ENCODE measurements around the gene FBN1.

The FBN1 gene

GRCh38 chr15:48498828-48499227, 146.7 kb downstream of the FBN1 start:
- Histone ChIP-seq H3K27me3 (ENCODE audit: control insufficient read depth in 1 of 2, insufficient read depth in 2 of 2, low read length in 2 of 2) (no peaks in the 10 kb centered on the region), H3K9ac (ENCODE audit: low read length in 2 of 2) (no peak overlapping the region), H3K36me3 (ENCODE audit: control insufficient read depth in 2 of 2, insufficient read depth in 2 of 2, low read length in 2 of 2) (peaks cover 20 to 31% of the 10 kb centered on the region in 2 donors), H3K4me3 (ENCODE audit: low read length in 2 of 2) (no peak overlapping the region), H3K27ac (ENCODE audit: low read length) (no peak overlapping the region), H3K9me3 (ENCODE audit: control insufficient read depth in 2 of 2, low read length in 2 of 2) (no peaks in the 10 kb centered on the region), H3K4me1 (ENCODE audit: control insufficient read depth, insufficient read depth, low read length) (no peaks in the 10 kb centered on the region)

GRCh38 chr15:48494631-48495030, 150.9 kb downstream of the FBN1 start:
- H3K27me3 ChIP-seq (ENCODE audit: control insufficient read depth in 1 of 2, insufficient read depth in 2 of 2, low read length in 2 of 2): no peaks in the 10 kb centered on the region
- no peak overlapping the region for H3K27ac ChIP-seq (ENCODE audit: low read length)
- no peaks in the 10 kb centered on the region for H3K4me1 ChIP-seq (ENCODE audit: control insufficient read depth, insufficient read depth, low read length)
- no peaks in the 10 kb centered on the region for H3K9me3 ChIP-seq (ENCODE audit: control insufficient read depth in 2 of 2, low read length in 2 of 2)
- no peak overlapping the region for H3K9ac ChIP-seq (ENCODE audit: low read length in 2 of 2)
- H3K4me3 ChIP-seq (ENCODE audit: low read length in 2 of 2): no peak overlapping the region
- H3K36me3 ChIP-seq (ENCODE audit: control insufficient read depth in 2 of 2, insufficient read depth in 2 of 2, low read length in 2 of 2): peaks cover 28 to 33% of the 10 kb centered on the region in 2 donors

- peaks cover 26 to 32% of the 10 kb centered on the region in 2 donors for H3K36me3 ChIP-seq (ENCODE audit: control insufficient read depth in 2 of 2, insufficient read depth in 2 of 2, low read length in 2 of 2)
These were observed 151.7 kb downstream of the FBN1 start for GRCh38 chr15:48493763-48494225.

GRCh38 chr15:48493084-48493762, 152.3 kb downstream of the FBN1 start:
- no peak overlapping the region for H3K4me3 ChIP-seq (ENCODE audit: low read length in 2 of 2)
- no peaks in the 10 kb centered on the region for H3K4me1 ChIP-seq (ENCODE audit: control insufficient read depth, insufficient read depth, low read length)
- H3K27me3 ChIP-seq (ENCODE audit: control insufficient read depth in 1 of 2, insufficient read depth in 2 of 2, low read length in 2 of 2): no peaks in the 10 kb centered on the region
- H3K36me3 ChIP-seq (ENCODE audit: control insufficient read depth in 2 of 2, insufficient read depth in 2 of 2, low read length in 2 of 2): peaks cover 29 to 30% of the 10 kb centered on the region in 2 donors
- H3K9me3 ChIP-seq (ENCODE audit: control insufficient read depth in 2 of 2, low read length in 2 of 2): no peaks in the 10 kb centered on the region
- no peak overlapping the region for H3K9ac ChIP-seq (ENCODE audit: low read length in 2 of 2)
- H3K27ac ChIP-seq (ENCODE audit: low read length): no peak overlapping the region

More at GRCh38 chr15:48493763-48494225, 151.7 kb downstream of the FBN1 start:
- Histone ChIP-seq H3K27me3 (ENCODE audit: control insufficient read depth in 1 of 2, insufficient read depth in 2 of 2, low read length in 2 of 2) (no peaks in the 10 kb centered on the region), H3K4me1 (ENCODE audit: control insufficient read depth, insufficient read depth, low read length) (no peaks in the 10 kb centered on the region), H3K4me3 (ENCODE audit: low read length in 2 of 2) (no peak overlapping the region), H3K9me3 (ENCODE audit: control insufficient read depth in 2 of 2, low read length in 2 of 2) (no peaks in the 10 kb centered on the region), H3K27ac (ENCODE audit: low read length) (no peak overlapping the region), H3K9ac (ENCODE audit: low read length in 2 of 2) (no peak overlapping the region)

- Histone ChIP-seq H3K36me3 (ENCODE audit: control insufficient read depth in 2 of 2, insufficient read depth in 2 of 2, low read length in 2 of 2) (peaks cover 38 to 42% of the 10 kb centered on the region in 2 donors), H3K4me1 (ENCODE audit: control insufficient read depth, insufficient read depth, low read length) (no peaks in the 10 kb centered on the region), H3K9me3 (ENCODE audit: control insufficient read depth in 2 of 2, low read length in 2 of 2) (no peaks in the 10 kb centered on the region), H3K9ac (ENCODE audit: low read length in 2 of 2) (no peak overlapping the region), H3K27me3 (ENCODE audit: control insufficient read depth in 1 of 2, insufficient read depth in 2 of 2, low read length in 2 of 2) (no peaks in the 10 kb centered on the region), H3K4me3 (ENCODE audit: low read length in 2 of 2) (no peak overlapping the region), H3K27ac (ENCODE audit: low read length) (no peak overlapping the region)
These were observed 159.3 kb downstream of the FBN1 start for GRCh38 chr15:48486228-48486627.

GRCh38 chr15:48481802-48482201, 163.7 kb downstream of the FBN1 start:
- no peak overlapping the region for H3K4me3 ChIP-seq (ENCODE audit: low read length in 2 of 2)
- no peak overlapping the region for H3K9ac ChIP-seq (ENCODE audit: low read length in 2 of 2)
- H3K27ac ChIP-seq (ENCODE audit: low read length): no peak overlapping the region
- no peaks in the 10 kb centered on the region for H3K9me3 ChIP-seq (ENCODE audit: control insufficient read depth in 2 of 2, low read length in 2 of 2)
- no peaks in the 10 kb centered on the region for H3K27me3 ChIP-seq (ENCODE audit: control insufficient read depth in 1 of 2, insufficient read depth in 2 of 2, low read length in 2 of 2)
- H3K4me1 ChIP-seq (ENCODE audit: control insufficient read depth, insufficient read depth, low read length): no peaks in the 10 kb centered on the region
- peaks cover 18 to 19% of the 10 kb centered on the region in 2 donors for H3K36me3 ChIP-seq (ENCODE audit: control insufficient read depth in 2 of 2, insufficient read depth in 2 of 2, low read length in 2 of 2)

GRCh38 chr15:48479751-48480150, 165.8 kb downstream of the FBN1 start:
- Histone ChIP-seq H3K9me3 (ENCODE audit: control insufficient read depth in 2 of 2, low read length in 2 of 2) (no peaks in the 10 kb centered on the region), H3K36me3 (ENCODE audit: control insufficient read depth in 2 of 2, insufficient read depth in 2 of 2, low read length in 2 of 2) (peaks cover 3 to 6% of the 10 kb centered on the region in 2 donors), H3K27ac (ENCODE audit: low read length) (no peak overlapping the region), H3K27me3 (ENCODE audit: control insufficient read depth in 1 of 2, insufficient read depth in 2 of 2, low read length in 2 of 2) (no peaks in the 10 kb centered on the region), H3K4me3 (ENCODE audit: low read length in 2 of 2) (no peak overlapping the region), H3K4me1 (ENCODE audit: control insufficient read depth, insufficient read depth, low read length) (no peaks in the 10 kb centered on the region), H3K9ac (ENCODE audit: low read length in 2 of 2) (no peak overlapping the region)

GRCh38 chr15:48478581-48478980, 166.9 kb downstream of the FBN1 start:
- Histone ChIP-seq H3K27me3 (ENCODE audit: control insufficient read depth in 1 of 2, insufficient read depth in 2 of 2, low read length in 2 of 2) (no peaks in the 10 kb centered on the region), H3K9ac (ENCODE audit: low read length in 2 of 2) (no peak overlapping the region), H3K27ac (ENCODE audit: low read length) (no peak overlapping the region), H3K4me3 (ENCODE audit: low read length in 2 of 2) (no peak overlapping the region), H3K36me3 (ENCODE audit: control insufficient read depth in 2 of 2, insufficient read depth in 2 of 2, low read length in 2 of 2) (peaks cover 4 to 10% of the 10 kb centered on the region in 2 donors), H3K9me3 (ENCODE audit: control insufficient read depth in 2 of 2, low read length in 2 of 2) (no peaks in the 10 kb centered on the region), H3K4me1 (ENCODE audit: control insufficient read depth, insufficient read depth, low read length) (no peaks in the 10 kb centered on the region)

- Histone ChIP-seq H3K27me3 (ENCODE audit: control insufficient read depth in 1 of 2, insufficient read depth in 2 of 2, low read length in 2 of 2) (no peaks in the 10 kb centered on the region), H3K27ac (ENCODE audit: low read length) (no peak overlapping the region), H3K9me3 (ENCODE audit: control insufficient read depth in 2 of 2, low read length in 2 of 2) (no peaks in the 10 kb centered on the region), H3K9ac (ENCODE audit: low read length in 2 of 2) (no peak overlapping the region), H3K4me3 (ENCODE audit: low read length in 2 of 2) (no peak overlapping the region), H3K4me1 (ENCODE audit: control insufficient read depth, insufficient read depth, low read length) (no peaks in the 10 kb centered on the region), H3K36me3 (ENCODE audit: control insufficient read depth in 2 of 2, insufficient read depth in 2 of 2, low read length in 2 of 2) (peaks cover 4 to 10% of the 10 kb centered on the region in 2 donors)
These were observed 167.6 kb downstream of the FBN1 start for GRCh38 chr15:48477795-48478360.

GRCh38 chr15:48475600-48476395, 169.7 kb downstream of the FBN1 start:
- H3K9me3 ChIP-seq (ENCODE audit: control insufficient read depth in 2 of 2, low read length in 2 of 2): no peaks in the 10 kb centered on the region
- no peak overlapping the region for H3K9ac ChIP-seq (ENCODE audit: low read length in 2 of 2)
- no peak overlapping the region for H3K4me3 ChIP-seq (ENCODE audit: low read length in 2 of 2)
- H3K27me3 ChIP-seq (ENCODE audit: control insufficient read depth in 1 of 2, insufficient read depth in 2 of 2, low read length in 2 of 2): no peaks in the 10 kb centered on the region
- H3K27ac ChIP-seq (ENCODE audit: low read length): no peak overlapping the region
- no peaks in the 10 kb centered on the region for H3K4me1 ChIP-seq (ENCODE audit: control insufficient read depth, insufficient read depth, low read length)
- peaks cover 13 to 22% of the 10 kb centered on the region in 2 donors for H3K36me3 ChIP-seq (ENCODE audit: control insufficient read depth in 2 of 2, insufficient read depth in 2 of 2, low read length in 2 of 2)

All from stomach smooth muscle (tissue), 2 donors.